ENCODE measurements around the gene KIAA0513.

Gene KIAA0513

DNA sequence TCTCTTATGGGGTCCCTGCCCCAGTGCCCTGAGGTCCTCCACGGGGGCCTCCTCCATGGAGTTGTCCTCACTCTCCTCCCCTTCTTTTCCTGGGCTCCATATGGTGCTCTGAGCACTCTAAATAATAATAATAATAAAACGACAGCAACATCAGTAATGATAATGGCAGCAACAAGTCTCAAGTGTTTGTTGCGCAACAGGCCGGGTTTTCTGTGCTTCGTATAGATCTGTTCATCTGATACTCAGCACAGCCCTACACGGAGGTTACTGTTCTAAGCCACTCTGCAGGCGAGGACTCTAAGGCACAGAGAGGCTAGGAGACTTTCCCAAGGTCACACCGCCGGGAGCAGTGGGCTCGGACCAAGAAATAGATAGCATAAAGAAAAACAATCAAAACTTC is 71.0 kb downstream of the KIAA0513 start:
- TF ChIP-seq, protein P1, sequence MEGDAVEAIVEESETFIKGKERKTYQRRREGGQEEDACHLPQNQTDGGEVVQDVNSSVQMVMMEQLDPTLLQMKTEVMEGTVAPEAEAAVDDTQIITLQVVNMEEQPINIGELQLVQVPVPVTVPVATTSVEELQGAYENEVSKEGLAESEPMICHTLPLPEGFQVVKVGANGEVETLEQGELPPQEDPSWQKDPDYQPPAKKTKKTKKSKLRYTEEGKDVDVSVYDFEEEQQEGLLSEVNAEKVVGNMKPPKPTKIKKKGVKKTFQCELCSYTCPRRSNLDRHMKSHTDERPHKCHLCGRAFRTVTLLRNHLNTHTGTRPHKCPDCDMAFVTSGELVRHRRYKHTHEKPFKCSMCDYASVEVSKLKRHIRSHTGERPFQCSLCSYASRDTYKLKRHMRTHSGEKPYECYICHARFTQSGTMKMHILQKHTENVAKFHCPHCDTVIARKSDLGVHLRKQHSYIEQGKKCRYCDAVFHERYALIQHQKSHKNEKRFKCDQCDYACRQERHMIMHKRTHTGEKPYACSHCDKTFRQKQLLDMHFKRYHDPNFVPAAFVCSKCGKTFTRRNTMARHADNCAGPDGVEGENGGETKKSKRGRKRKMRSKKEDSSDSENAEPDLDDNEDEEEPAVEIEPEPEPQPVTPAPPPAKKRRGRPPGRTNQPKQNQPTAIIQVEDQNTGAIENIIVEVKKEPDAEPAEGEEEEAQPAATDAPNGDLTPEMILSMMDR (conservative IDR thresholded peaks at IDR 0.05; ENCODE audit: low read depth), result no peak
- POLR2A ChIA-PET (ENCODE audit: low non-redundant PET), result no interaction called here
- DNase-seq (ENCODE audit: low spot score), result no peak
- CTCF ChIA-PET, result interaction anchor here (0.7 kb wide), 1 partner anchor 11 kb away, joined by 3 read pairs; no protein-coding TSS in a partner anchor
- no peak overlapping the region for H3K27ac ChIP-seq

DNA sequence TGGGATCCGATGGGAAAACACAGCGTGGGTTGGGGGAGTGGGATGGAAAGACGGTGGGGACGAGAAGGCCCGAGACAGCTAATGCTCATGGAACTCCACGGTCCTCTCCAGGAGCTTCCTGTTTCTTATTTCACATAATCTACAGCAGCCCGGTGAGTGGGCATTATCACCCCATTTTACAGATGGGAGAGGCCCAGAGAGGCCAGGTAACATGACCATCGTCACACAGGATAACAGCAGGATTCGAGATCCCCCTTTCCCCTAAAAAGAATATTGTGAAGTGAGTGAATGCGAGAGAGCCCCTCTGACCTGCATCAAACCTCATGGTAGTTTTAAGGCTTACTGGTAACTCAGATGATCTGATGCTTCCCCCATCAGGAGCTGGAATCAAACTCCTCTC is 72.7 kb downstream of the KIAA0513 start:
- H3K27ac ChIP-seq, result no peak overlapping the region
- POLR2A ChIA-PET (ENCODE audit: low non-redundant PET), result no interaction called here
- CTCF ChIA-PET, result no interaction called here
- no peak for DNase-seq (ENCODE audit: low spot score)
- TF ChIP-seq, protein P1 (conservative IDR thresholded peaks at IDR 0.05; ENCODE audit: low read depth), result no peak

DNA sequence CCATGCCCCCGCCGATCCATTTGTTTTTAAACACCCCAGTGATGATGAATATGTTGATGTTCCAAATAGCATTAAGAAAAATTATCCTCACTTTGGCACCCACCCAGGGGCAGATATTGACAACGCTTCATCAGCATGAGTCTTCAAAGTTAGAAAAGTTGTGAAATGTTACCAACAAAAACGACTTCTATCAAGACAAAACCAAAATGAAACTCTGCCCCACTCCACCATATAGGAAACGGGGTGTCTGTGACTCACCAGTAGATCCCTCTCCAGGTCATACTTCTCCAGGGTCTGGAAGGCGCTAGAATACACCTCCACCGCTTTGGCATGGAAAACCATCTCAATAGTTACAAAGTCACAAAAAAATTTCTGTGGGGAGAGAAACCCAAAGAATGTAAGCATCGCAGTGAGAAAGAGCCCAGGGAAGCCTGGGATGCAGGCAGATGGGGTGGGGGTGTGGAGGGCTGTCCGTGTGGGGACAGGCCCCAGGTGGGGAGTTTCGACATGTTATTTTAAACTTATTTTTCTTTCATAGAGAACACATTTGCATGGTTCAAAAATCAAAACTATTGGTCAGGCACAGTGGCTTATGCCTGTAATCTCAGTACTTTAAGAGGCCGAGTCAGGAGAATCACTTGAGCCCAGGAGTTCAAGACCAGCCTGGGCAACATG is 74.5 kb downstream of the KIAA0513 start:
- no peak overlapping the region for H3K27ac ChIP-seq
- no peak for DNase-seq (ENCODE audit: low spot score)
- TF ChIP-seq, protein P1 (conservative IDR thresholded peaks at IDR 0.05; ENCODE audit: low read depth), result no peak
- ChIA-PET CTCF (no interaction called here), POLR2A (ENCODE audit: low non-redundant PET) (no interaction called here)

DNA sequence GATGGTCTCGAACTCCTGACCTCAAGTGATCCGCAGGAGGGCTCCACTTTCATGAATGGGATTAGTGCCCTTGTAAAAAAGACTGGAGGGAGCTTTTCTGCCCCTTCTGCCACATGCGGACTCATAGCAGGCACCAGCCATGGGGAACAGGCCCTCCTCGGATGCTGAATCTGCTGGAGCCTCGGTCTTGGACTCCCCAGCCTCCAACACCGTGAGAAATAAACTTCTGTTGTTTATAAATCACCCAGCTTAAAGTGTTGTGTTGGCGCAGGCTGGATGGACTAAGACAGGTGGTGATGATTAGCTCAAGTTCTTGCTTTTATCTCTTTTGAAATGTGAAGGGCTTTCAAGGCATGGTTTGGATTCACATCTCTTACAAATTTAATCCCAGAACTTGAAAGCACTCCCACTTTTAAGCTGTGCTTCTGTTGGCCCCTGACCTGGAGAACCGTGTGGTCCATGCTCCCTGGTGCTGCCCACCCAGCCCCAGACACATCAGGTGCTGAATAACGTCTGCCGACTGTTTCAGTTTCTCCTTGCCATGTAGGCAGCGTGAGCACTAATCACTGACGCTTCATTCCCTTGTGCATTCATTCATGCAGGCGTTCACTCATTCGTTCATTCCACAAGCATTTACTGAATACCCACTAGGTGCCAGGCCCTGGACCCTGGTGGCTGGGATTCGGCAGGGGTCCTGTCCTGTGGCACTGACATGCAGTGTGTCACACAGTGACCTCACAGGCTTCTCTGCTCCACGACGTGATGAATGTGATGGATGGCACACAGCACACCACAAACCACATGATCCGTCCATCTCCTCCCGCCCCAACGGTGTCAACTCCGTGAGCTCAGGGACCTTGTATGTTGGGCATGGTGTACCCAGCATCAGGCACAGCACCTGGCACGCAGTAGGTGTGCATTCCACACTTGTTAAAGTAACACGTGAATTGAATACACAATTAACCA is 75.8 kb downstream of the KIAA0513 start:
- no peak overlapping the region for H3K27ac ChIP-seq
- no peak for DNase-seq (ENCODE audit: low spot score)
- ChIA-PET CTCF (no interaction called here), POLR2A (ENCODE audit: low non-redundant PET) (no interaction called here)
- TF ChIP-seq, protein P1 (conservative IDR thresholded peaks at IDR 0.05; ENCODE audit: low read depth), result no peak

DNA sequence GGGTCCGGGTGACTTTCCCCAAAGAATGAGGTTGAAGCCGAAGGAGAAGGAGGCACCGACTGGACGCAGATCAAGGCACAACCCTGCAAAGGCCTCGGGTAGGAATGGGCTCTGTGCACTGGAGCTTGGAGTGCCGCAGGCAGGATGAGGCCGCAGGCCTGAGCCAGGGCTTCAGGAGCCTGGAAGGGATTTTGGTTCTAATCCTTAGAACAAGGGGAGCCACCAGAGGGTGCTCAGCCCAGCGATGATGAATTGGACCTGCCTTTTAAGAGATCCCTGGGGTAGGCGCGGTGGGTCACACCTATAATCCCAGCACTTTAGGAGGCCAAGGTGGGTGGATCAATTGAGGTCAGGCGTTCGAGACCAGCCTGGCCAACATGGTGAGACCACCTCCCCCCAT is 76.6 kb downstream of the KIAA0513 start:
- ChIA-PET POLR2A (ENCODE audit: low non-redundant PET) (no interaction called here), CTCF (interaction anchor here (1.1 to 1.3 kb wide), 2 partner anchors 10 to 18 kb away, joined by 4 read pairs; no protein-coding TSS in a partner anchor)
- no peak overlapping the region for H3K27ac ChIP-seq
- DNase-seq (ENCODE audit: low spot score), result no peak
- TF ChIP-seq, protein P1 (conservative IDR thresholded peaks at IDR 0.05; ENCODE audit: low read depth), result no peak

DNA sequence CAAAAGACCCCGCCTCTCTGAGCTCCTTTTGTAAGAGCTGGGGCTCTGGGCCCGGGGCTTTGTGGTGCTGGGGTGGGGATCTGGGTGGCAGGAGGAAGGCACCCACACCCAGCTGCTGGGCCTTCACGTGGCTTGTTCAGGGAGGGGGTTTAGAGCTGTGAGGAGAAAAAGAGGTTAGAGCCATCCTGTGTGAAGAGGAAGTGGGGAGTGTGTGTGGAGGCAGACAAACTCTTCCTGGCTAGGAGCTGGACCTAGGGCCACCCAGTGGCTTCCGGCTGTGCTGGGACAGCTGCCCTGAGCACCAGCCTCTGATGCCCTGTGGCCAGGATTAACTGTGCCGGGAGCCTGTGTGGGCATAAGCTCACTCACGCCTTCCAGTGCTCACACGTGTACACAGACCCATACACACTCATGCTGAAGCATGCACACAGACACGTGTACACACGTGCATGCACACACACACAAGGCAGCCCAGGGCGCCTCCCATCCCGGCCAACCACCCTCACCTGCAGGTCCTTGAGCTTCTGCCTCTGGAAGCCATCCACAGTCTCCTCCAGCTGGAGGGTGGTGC is 77.3 kb downstream of the KIAA0513 start:
- TF ChIP-seq, protein P1 (conservative IDR thresholded peaks at IDR 0.05; ENCODE audit: low read depth), result no peak
- POLR2A ChIA-PET (ENCODE audit: low non-redundant PET), result no interaction called here

More for the DNA sequence above, 77.3 kb downstream of the KIAA0513 start:
- CTCF ChIA-PET, result interaction anchor here (1.1 to 1.3 kb wide), 2 partner anchors 10 to 18 kb away, joined by 4 read pairs; no protein-coding TSS in a partner anchor
- H3K27ac ChIP-seq, result peak overlapping the region; percentile 48
- no peak for DNase-seq (ENCODE audit: low spot score)

Measured in RWPE1 (cell line).